Spleen (tissue), 11 donors: ENCODE results near the gene CDH13. TPM values are rescaled to one million over a fixed set of nuclear protein-coding genes. Genes with fewer than 3 reads are reported as not detected.

Experiments
- DNase-seq: peaks from one replicate; pipeline ENCODE4 v3.0.0-alpha.2; 2020
- H3K27ac ChIP-seq, 8 donors: fragments of 200-600 bp; sonication (generic) in 7 of 8; 1 replicate in 4 of 8; 2 replicates in 4 of 8; pipeline versions ENCODE4 v1.5.0 to v1.8.0; 2016 to 2021; ENCODE audit warnings: inconsistent platforms in 4 of 8, mild to moderate bottlenecking in 4 of 8, moderate library complexity in 1 of 8
- H3K27me3 ChIP-seq, 7 donors: fragments of 200-600 bp; sonication (generic) in 6 of 7; replicated peaks in 1 of 7; 1 replicate in 4 of 7; 2 replicates in 3 of 7; pipeline versions ENCODE4 v1.5.0 to v1.8.0; 2016 to 2021; ENCODE audit warnings: inconsistent platforms in 3 of 7, mild to moderate bottlenecking in 1 of 7
- H3K36me3 ChIP-seq, 6 donors: fragments of 200-600 bp; sonication (generic) in 5 of 6; 1 replicate in 4 of 6; 2 replicates in 2 of 6; pipeline versions ENCODE4 v1.5.0 to v1.8.0; 2016 to 2021; ENCODE audit warnings: inconsistent platforms in 2 of 6
- H3K4me1 ChIP-seq, 6 donors: fragments of 200-600 bp; sonication (generic) in 5 of 6; 1 replicate in 3 of 6; 2 replicates in 3 of 6; pipeline versions ENCODE4 v1.5.0 to v1.8.0; 2016 to 2021; ENCODE audit warnings: inconsistent platforms in 3 of 6
- H3K4me3 ChIP-seq, 8 donors: fragments of 200-600 bp; sonication (generic) in 7 of 8; 1 replicate in 4 of 8; 2 replicates in 4 of 8; pipeline versions ENCODE4 v1.5.0 to v1.8.0; 2016 to 2021; ENCODE audit warnings: inconsistent platforms in 4 of 8, mild to moderate bottlenecking in 4 of 8, moderate library complexity in 2 of 8
- H3K9me3 ChIP-seq, 8 donors: fragments of 200-600 bp; sonication (generic) in 7 of 8; 1 replicate in 4 of 8; 2 replicates in 4 of 8; pipeline versions ENCODE4 v1.5.0 to v1.8.0; 2016 to 2021; ENCODE audit warnings: inconsistent platforms in 4 of 8
- CTCF ChIP-seq, 11 experiments: fragments of 200-600 bp in 7 of 11; fragments of 450-650 bp in 4 of 11; sonication (generic) in 4 of 11; IDR thresholded peaks in 8 of 11; conservative IDR thresholded peaks in 3 of 11; 1 replicate in 7 of 11; 2 replicates in 4 of 11; pipeline versions ENCODE4 v1.4.0 to v1.8.0; 2016 to 2021; ENCODE audit warnings: antibody characterized with exemption in 11 of 11, inconsistent platforms in 4 of 11, mild to moderate bottlenecking in 1 of 11
- POLR2A ChIP-seq, 3 donors: fragments of 450-650 bp; IDR thresholded peaks; one replicate each; pipeline ENCODE4 v1.5.1; 2017; ENCODE audit warnings: antibody characterized with exemption in 3 of 3, mild to moderate bottlenecking in 1 of 3
- POLR2AphosphoS5 ChIP-seq, 3 donors: sonication (generic); formaldehyde crosslinking; IDR thresholded peaks; one replicate each; pipeline ENCODE4 v1.5.1; 2017; ENCODE audit warnings: antibody characterized with exemption in 3 of 3
- WGBS, 5 donors: extraction: QIAGEN DNeasy Blood & Tissue Kit in 3 of 5; methylation state at CpG; one replicate each; pipeline versions ENCODE4 v1.1.5 to v1.1.7; 2013 to 2018; 5-methylcytosine and 5-hydroxymethylcytosine counted together
- intact Hi-C: fragments of 100-400 bp; cut with DNase I; formaldehyde crosslinking; loops from one replicate; pipeline ENCODE4 v1.15.0; 2023; ENCODE audit warnings: low total_unique reads
- polyA plus RNA-seq, 3 donors: library from polyadenylated mRNA; stranded (reverse); fragments of 200-250 nt; gene quantifications; one replicate each; pipeline ENCODE4 v1.2.1, GENCODE V29; 2013
- total RNA-seq, 7 donors: library from RNA; depleted of rRNA in 3 of 7; stranded (reverse); fragments of >200 nt in 3 of 7; fragmentation: NEBNext Ultra II Directional in 4 of 7; extraction: Animal tissue kit (Norgen Biotek cat#: 25700) in 4 of 7; gene quantifications; one replicate each; pipeline versions ENCODE4 v1.1.0 to v1.2.1, GENCODE V29; 2016 to 2021
- donor health status: healthy with polysubstance abuse.
- donor health status: DM: no; HTN: no; CAD: no; lungs with moderate emphysema.
- donor health status: DM: no; HTN: no; CAD: no.
- donor health status: Bipolar disorder and iron deficiency.
- donor health status: healthy.
- donor health status: DM: no; HTN: no; CAD: no.
- donor health status: DM: yes; HTN: yes; CAD: no.

CDH13 gene
- total and polyA plus RNA-seq, 10 donors = 0.13 to 4.6 (median 1.1) TPM

DNA sequence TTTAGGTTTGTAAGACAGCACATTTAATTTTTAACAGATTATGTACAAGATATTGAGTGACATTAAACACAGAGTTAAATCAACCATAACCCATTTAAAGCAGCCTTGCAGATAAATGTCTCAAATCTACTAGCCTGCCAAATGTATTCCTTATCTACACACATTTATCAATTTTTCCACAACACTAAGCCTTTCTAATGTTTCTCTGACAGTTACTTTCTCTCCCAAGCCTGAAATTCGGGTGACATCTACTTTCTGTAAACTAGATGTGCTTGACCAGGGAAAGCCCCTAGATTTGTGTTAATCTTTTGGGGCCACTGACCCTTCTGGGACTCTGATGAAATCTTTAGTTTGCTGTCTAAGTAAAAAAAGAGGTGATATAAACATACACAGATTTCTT is 69.0 kb downstream of the CDH13 start:
- no peak for DNase-seq
- no peak overlapping the region for H3K4me3 ChIP-seq
- 42 to 60% (median 57%) methylated on average over 1 of the region's 1 CpG for WGBS, 5 donors
- TF ChIP-seq CTCF (IDR thresholded peaks at IDR 0.05 in 8 of 11, conservative IDR thresholded peaks at IDR 0.05 in 3 of 11) (no peak), POLR2A (IDR thresholded peaks at IDR 0.05) (no peak), POLR2AphosphoS5 (IDR thresholded peaks at IDR 0.05) (no peak)
- H3K9me3 ChIP-seq = no peaks in the 10 kb centered on the region
- no peaks in the 10 kb centered on the region for H3K36me3 ChIP-seq
- H3K4me1 ChIP-seq = no peaks in the 10 kb centered on the region
- peaks cover 0 to 5% (median 0%) of the 10 kb centered on the region in 7 donors for H3K27me3 ChIP-seq
- no peak overlapping the region for H3K27ac ChIP-seq
- intact Hi-C loops = no loop called here

- no peak overlapping the region for H3K4me3 ChIP-seq
- H3K27ac ChIP-seq = no peak overlapping the region
- no peaks in the 10 kb centered on the region for H3K9me3 ChIP-seq
- 80 to 94% (median 85%) methylated on average over 3 of the region's 3 CpGs for WGBS, 5 donors
- no peak for TF ChIP-seq CTCF (IDR thresholded peaks at IDR 0.05 in 8 of 11, conservative IDR thresholded peaks at IDR 0.05 in 3 of 11)
- TF ChIP-seq POLR2AphosphoS5 (IDR thresholded peaks at IDR 0.05) = no peak
- TF ChIP-seq POLR2A (IDR thresholded peaks at IDR 0.05) = no peak
- H3K27me3 ChIP-seq = peaks cover 0 to 32% (median 0%) of the 10 kb centered on the region in 7 donors
- intact Hi-C loops = no loop called here
- H3K36me3 ChIP-seq = no peaks in the 10 kb centered on the region
- DNase-seq = no peak
- no peaks in the 10 kb centered on the region for H3K4me1 ChIP-seq
Observed at GRCh38 chr16:82699260-82699659, 72.5 kb downstream of the CDH13 start.

GRCh38 chr16:82699711-82700495 is 73.1 kb downstream of the CDH13 start:
- Histone ChIP-seq H3K4me3 (no peak overlapping the region), H3K9me3 (no peaks in the 10 kb centered on the region), H3K27ac (no peak overlapping the region), H3K27me3 (peaks cover 0 to 36% (median 0%) of the 10 kb centered on the region in 7 donors), H3K36me3 (no peaks in the 10 kb centered on the region), H3K4me1 (no peaks in the 10 kb centered on the region)
- WGBS, 5 donors = 75 to 90% (median 80%) methylated on average over 9 of the region's 9 CpGs
- TF ChIP-seq POLR2AphosphoS5 (IDR thresholded peaks at IDR 0.05) = no peak
- no peak for TF ChIP-seq POLR2A (IDR thresholded peaks at IDR 0.05)
- TF ChIP-seq CTCF (IDR thresholded peaks at IDR 0.05 in 8 of 11, conservative IDR thresholded peaks at IDR 0.05 in 3 of 11) = no peak
- no peak for DNase-seq
- intact Hi-C loops = no loop called here

DNA sequence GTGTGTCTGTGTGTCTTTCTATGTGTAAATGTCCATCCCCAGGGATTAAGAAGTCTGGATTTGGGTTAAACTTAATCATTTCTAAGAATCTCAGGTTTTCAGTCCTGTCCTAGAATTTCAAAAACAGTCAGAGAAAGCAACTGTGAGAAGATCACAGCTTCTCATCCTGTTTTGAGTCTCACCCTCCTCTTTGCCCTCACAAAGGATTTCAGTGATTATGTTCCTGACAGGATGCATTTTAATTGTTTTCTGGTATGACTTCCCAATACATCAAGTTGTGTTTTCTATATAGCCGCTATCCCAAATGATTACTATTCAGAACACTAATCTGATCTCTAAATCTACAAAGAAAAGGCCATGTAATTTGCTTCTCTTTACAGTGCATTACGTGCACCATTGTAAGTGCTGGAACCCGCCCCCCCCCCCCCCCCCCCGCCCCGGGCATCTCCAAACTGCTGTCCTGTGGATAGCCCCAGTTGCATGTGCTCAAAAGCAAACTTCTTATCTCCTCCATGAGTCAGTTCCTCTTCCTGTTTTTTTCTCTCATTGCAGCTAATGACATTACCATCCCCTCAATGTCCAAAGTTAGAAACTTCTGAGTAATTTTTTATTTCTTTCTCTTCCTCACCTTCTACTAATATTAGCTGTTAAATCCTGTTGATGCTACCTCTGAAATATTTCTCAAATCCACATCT is 73.9 kb downstream of the CDH13 start:
- Histone ChIP-seq H3K4me1 (no peaks in the 10 kb centered on the region), H3K27me3 (peaks cover 0 to 36% (median 0%) of the 10 kb centered on the region in 7 donors), H3K36me3 (no peaks in the 10 kb centered on the region), H3K27ac (no peak overlapping the region), H3K9me3 (no peaks in the 10 kb centered on the region), H3K4me3 (no peak overlapping the region)
- 17 to 53% (median 23%) methylated on average over 5 of the region's 5 CpGs for WGBS, 5 donors
- no peak for TF ChIP-seq CTCF (IDR thresholded peaks at IDR 0.05 in 8 of 11, conservative IDR thresholded peaks at IDR 0.05 in 3 of 11)
- TF ChIP-seq POLR2AphosphoS5 (IDR thresholded peaks at IDR 0.05) = no peak
- TF ChIP-seq POLR2A (IDR thresholded peaks at IDR 0.05) = no peak
- DNase-seq = no peak
- intact Hi-C loops = no loop called here
